Measurements from ENCODE around the gene FAIM2.
A peak's percentile ranks its signal among the peaks of the same experiment; 100 is the strongest.

The FAIM2 gene

GRCh38 chr12:49903700-49904423 is at the start of gene FAIM2:
FAIM2 (minus strand) TSS chr12:49903900; CDS start chr12:49903792, 108 bp downstream.
- no peak for DNase-seq

GRCh38 chr12:49953151-49953550 is 49.5 kb upstream of the FAIM2 start:
- DNase-seq, result no peak

GRCh38 chr12:49952391-49953055 is 48.8 kb upstream of the FAIM2 start:
- DNase-seq, result no peak

GRCh38 chr12:49951411-49952240 is 47.9 kb upstream of the FAIM2 start:
- no peak for DNase-seq

GRCh38 chr12:49950273-49951251 is 46.9 kb upstream of the FAIM2 start, which contains the start of gene AQP2:
AQP2 (plus strand) TSS chr12:49950737; CDS start chr12:49950831, 94 bp downstream.
- DNase-seq, result no peak

- DNase-seq, result no peak
Observed at GRCh38 chr12:49949866-49950265, 46.2 kb upstream of the FAIM2 start.

GRCh38 chr12:49948866-49949845 is 45.5 kb upstream of the FAIM2 start:
- DNase-seq, result no peak

- no peak for DNase-seq
Observed at GRCh38 chr12:49947593-49948226, 44.0 kb upstream of the FAIM2 start.

- no peak for DNase-seq
Observed at GRCh38 chr12:49946497-49946896, 42.8 kb upstream of the FAIM2 start.

- DNase-seq, result no peak
Observed at GRCh38 chr12:49946086-49946485, 42.4 kb upstream of the FAIM2 start.

- peak; percentile 96 for DNase-seq
Observed at GRCh38 chr12:49945394-49946080, 41.8 kb upstream of the FAIM2 start.

- no peak for DNase-seq
Observed at GRCh38 chr12:49944718-49945117, 41.0 kb upstream of the FAIM2 start.

- no peak for DNase-seq
Observed at GRCh38 chr12:49944046-49944445, 40.3 kb upstream of the FAIM2 start.

GRCh38 chr12:49943625-49943960 is 39.9 kb upstream of the FAIM2 start:
- DNase-seq, result no peak

GRCh38 chr12:49942921-49943624 is 39.4 kb upstream of the FAIM2 start:
- DNase-seq, result no peak

- no peak for DNase-seq
Observed at GRCh38 chr12:49942512-49942893, 38.8 kb upstream of the FAIM2 start.

- no peak for DNase-seq
Observed at GRCh38 chr12:49941556-49942511, 38.1 kb upstream of the FAIM2 start.

GRCh38 chr12:49939707-49940106 is 36.0 kb upstream of the FAIM2 start:
- no peak for DNase-seq

Measured in islet precursor cell (in vitro differentiated cells).